HG03565 (cell line): ENCODE measurements around the gene BAIAP2L2.
"Not testable (repeated sequence)": the region's sequence is repeated elsewhere in the genome, so short reads cannot be mapped to it uniquely, and the experiment has no call there.

Experiments used
- ATAC-seq: cut with Tn5 transposase; IDR thresholded peaks from one replicate; pipeline ENCODE4 v1.9.1; 2021; ENCODE audit warnings: mild to moderate bottlenecking, moderate library complexity; ENCODE audit not compliant: unreplicated experiment

Gene BAIAP2L2, protein sequence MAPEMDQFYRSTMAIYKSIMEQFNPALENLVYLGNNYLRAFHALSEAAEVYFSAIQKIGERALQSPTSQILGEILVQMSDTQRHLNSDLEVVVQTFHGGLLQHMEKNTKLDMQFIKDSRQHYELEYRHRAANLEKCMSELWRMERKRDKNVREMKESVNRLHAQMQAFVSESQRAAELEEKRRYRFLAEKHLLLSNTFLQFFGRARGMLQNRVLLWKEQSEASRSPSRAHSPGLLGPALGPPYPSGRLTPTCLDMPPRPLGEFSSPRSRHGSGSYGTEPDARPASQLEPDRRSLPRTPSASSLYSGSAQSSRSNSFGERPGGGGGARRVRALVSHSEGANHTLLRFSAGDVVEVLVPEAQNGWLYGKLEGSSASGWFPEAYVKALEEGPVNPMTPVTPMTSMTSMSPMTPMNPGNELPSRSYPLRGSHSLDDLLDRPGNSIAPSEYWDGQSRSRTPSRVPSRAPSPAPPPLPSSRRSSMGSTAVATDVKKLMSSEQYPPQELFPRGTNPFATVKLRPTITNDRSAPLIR

DNA sequence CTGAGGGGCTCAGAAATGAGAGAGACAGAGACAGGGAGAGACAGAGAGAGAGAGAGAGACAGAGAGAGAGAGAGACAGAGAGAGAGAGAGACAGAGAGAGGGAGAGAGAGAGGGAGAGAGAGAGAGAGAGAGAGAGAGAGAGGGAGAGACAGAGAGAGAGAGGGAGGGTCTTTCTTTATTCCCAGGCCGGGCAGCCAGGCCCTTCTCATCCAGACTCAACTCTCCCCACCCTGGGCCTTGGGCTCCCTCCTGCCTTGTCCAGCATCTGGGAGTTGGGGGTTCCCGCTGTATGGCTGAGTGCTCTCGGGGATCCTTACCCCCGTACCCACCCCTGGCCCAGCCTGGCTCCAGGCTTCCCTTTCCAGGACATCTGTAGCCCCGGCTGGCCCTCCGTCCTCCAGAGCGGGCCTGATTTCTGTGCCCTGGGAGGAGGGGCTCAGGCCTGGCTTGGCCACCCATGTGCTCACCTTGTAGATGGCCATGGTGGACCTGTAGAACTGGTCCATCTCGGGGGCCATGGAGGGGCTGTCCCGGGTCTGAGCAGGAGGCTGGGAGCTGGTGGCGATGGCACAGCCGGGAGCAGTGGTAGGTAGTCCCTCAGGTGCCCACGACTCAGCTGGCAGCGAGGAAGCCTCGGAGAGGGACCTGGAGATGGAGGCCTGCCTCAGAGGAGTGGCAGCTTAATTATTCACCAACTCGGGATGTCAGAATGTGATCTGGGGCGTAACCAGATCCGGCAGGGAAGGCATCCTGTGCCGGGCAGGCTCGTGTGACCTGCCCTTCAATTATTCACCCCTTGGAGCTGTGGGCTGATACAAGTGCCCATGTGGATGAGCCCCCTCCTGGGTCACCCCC, at the start of gene BAIAP2L2:
TSS of gene BAIAP2L2 (minus strand) at position 677 of the 855 bp plus-strand sequence. CDS start at position 518, 159 bp downstream.
- ATAC-seq, result no peak

DNA sequence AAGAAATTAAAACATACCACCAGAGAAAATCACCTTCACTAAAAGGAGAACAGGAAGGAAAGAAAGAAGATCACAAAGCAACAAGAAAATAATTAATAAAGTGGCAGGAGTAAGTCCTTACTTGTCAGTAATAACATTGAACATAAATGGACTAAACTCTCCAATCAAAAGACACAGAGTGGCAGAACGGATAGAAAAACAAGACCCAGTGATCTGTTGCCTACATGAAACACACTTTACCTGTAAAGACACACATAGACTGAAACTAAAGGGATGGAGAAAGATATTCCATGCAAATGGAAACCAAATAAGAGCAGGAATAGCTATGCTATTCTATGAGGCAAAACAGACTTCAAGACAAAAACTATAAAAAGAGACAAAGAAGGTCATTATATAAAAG, 45.2 kb upstream of the BAIAP2L2 start:
- ATAC-seq, result no peak

DNA sequence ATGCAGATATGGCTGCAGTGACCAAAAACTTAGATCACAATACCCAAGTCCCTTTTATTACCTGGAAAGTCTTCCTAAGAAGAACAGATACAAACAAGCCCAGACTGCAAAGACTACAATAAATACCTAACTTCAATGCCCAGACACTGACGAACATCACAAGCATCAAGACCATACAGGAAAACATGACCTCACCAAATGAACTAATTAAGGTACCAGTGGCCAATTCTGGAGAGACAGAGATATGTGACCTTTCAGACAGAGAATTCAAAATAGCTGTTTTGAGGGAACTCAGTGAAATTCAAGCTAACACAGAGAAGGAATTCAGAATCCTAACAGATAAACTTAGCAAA, 44.1 kb upstream of the BAIAP2L2 start:
- not testable (repeated sequence) for ATAC-seq

DNA sequence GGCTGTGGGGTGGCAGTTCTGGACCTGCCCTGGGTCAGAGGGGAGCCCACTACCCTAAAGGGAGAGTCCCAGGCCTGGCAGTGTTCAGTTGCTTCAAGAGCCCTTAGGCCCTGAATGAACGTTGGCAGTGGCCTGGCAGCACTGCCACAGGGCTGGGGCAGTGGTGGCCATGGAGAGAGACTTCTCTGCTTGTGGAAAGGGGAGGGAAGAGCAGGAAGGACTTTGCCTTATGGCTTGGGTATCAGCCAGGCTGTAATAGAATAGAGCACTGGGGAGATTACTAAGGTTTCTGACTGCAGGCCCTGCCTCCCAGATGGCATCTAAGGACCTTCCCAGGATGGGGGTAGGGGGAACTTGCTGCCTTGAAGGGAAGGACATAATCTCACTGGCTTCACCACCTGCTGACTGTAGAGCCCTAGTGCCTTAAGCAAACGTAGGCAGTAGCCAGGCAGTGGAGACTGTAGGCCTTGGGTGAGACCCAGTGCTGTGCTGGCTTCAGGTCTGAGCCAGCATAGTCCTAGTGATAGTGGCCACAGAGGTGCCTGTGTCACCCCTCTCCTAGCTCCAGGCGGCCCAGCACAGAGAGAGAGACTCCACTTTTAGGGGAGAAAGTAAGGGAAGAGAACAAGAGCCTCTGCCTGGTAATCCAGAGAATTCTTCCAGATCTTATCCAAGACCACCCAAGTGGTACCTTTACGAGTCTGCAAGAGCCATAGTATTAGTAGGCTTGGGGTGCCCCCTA, 43.5 kb upstream of the BAIAP2L2 start:
- ATAC-seq, result no peak

DNA sequence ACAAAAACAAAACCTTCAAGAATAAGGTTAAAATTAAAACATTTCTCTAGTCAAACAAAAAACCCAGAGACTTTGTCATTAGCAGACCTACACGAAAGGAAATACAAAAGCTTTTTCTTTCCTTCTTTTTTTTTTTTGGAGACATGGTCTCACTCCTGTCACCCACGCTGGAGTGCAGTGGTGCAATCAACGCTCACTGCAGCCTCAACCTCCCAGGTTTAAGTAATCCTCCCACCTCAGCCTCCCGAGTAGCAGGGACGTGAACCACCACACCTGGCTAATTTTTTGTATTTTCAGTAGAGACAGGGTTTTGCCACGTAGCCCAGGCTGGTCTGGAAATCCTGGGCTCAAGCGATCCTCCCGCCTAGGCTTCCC, 40.6 kb upstream of the BAIAP2L2 start:
- no peak for ATAC-seq

DNA sequence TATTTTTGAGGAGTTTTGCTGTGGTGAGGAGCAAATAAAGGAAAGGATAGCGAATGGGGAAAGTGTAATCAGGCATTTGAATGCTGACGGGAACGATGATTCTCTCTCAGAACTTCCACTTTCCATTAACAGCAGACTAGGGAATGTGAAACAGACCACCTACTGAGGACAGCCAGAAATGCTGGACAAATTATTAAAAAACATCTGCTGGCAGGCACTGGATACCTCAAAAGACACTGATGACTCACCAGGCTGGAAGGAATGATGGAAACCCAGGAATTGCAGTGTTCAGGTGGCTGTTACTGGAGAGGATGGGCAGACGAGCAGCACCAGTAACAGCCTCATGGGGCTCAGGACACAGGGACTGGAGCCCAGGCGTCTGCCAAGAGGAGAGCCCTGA, 37.8 kb upstream of the BAIAP2L2 start:
- ATAC-seq, result no peak

DNA sequence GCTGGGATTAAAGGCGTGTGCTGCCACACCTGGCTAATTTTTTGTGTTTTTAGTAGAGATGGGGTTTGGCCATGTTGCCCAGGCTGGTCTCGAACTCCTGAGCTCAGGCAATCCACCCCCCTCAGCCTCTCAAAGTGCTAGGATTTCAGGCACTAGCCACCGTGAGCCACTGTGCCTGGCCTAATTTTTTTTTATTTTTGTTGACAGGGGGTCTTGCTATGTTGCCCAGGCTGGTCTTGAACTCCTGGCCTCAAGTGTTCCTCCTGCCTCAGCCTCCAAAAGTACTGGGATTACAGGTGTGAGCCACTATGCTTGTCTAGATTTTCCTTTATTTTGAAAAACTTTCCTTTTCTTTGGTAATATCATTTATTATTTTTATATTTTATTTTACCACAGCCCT, 35.7 kb upstream of the BAIAP2L2 start:
- not testable (repeated sequence) for ATAC-seq

DNA sequence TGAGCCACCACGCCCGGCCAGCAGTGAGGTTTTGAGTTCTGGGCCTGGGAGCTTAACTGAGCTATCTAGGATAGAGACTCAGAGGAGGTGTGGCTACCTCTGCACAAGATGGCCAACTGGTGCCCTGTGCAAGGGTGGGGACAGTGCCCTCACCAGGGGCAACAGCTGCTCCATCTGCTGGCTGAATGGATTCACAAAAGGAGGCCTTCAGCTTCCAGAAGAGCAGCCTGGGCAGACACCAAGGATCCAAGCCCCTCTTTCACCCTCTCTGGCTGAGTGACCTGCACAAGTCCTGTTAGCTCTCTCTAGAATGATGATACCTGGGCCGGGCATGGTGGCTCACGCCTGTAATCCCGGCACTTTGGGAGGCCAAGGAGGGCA, 33.5 kb upstream of the BAIAP2L2 start:
- no peak for ATAC-seq

DNA sequence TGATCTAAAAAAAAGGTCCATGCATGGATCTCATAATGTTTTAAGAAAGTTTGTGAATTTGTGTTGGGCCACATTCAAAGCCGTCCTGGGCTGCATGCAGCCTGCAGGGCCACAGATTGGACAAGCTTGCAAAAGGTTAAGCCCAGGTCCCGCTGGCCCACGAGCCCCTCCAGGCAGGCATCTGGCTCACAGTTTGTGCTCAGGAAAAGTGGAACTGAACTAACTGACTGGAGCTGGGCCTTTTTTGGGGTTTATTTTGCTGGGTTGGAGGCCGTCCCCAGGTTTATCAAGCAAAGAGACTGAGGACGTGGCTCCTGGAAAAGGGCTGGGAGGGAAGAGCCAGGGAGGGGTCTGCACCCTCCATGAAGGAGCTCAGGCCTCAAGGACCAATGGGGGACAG, 32.1 kb upstream of the BAIAP2L2 start:
- ATAC-seq, result no peak

DNA sequence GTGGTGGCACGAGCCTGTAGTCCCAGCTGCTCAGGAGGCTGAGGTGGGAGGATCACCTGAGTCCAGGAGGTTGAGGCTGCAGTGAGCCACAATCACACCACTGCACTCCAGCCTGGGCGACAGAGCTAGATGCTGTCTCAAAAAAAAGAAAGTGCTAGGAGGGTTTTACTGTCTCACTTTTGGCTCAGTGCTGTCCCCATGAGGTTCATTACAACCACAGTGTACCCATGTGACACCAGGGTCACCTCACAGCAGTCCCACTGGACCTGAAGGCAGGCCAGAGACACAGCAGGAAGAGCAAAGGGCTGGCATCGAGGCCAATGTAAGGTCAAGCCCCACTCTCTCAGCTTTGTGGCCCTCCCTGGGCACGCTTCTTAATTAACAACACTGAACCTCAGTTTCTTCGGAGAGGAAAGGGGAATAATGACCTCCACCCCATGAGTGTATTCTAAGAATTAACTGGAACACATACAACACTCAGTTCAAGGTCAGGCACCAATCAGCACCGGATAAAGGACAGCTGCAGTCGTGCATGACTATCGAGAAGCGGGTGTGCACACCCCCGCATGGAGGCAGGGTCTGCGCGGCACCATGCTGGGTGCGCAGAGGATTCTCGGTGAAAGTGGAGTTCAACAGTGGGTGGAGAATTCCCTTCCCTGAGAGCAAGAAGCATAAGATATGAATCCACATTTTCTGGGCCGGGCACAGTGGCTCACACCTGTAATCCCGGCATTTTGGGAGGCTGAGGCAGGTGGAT, 30.9 kb upstream of the BAIAP2L2 start:
- no peak for ATAC-seq

DNA sequence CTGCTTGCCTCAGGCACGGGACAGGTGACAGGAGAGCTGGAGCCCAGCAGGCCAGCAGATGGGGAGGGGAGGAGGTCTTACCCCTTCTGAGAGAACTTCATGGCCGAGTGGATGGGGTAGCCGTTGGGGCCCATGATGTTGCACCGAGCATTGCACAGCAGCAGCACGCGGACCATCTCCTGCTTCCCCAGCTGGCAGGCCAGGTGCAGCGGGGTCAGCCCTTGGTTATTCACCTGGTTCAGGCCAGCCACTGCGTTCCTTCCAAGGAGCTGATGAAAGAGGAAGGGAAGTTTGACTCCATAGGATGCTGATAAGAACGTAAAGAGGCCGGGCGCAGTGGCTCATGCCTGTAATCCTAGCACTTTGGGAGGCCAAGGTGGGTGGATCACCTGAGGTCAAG, 29.4 kb upstream of the BAIAP2L2 start:
- no peak for ATAC-seq

DNA sequence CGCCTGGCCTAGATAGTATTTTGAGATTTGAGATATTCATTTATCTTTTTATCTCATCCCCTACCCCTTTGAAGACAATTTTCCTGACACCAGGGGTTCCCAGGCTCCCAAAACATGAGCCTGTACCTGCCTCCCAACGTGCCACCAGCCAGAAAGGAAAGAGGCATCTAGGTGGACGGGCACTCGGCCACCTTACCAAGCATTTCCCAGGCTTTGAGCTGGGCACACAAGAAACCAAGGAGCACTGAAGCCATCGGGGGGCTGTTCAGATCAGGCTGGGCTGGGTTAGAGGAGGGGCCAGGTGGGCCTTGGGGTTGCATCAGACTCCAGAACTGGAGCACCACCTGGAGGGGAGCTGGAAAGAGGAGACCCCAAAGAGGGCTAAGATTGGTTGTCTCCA, 28.5 kb upstream of the BAIAP2L2 start:
- no peak for ATAC-seq

DNA sequence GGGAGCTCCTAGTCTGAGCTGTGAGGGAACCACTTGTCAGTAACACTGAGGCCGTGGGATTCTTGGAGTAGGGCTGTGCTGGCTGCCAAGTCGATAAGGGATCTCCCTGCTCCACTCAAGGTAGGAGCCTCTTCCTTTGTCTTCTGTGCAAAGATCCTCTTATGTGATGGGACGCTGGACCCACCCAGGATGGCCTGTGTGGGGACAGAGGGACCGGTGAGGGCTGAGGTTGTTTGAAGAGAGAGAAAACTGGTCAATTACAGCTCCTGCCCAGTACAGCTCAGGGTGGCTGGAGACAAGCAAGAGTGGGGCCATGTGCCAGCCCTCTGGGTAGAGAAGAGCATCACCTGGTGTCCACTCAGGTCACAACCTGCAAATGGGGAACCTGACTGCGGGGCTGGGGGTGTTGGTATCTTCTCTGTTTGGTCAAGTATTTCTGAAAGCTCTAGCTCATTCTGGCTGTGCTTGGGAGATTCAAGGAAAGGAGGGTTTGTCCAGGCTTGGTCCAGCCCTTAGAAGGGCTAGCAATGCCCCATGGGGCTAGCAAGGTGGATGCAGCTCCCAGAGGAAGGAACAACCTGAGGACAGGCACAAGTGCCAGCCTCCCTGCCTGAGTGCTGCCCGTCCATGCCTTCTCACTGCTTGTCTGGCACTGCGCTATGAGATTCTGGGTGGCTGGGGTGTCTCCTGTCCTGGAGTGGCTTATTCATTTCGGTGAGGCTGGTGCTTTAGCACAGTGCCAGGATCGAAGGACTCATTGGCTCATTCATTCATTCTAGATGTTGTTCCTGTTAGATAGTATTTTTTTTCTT, 27.6 kb upstream of the BAIAP2L2 start:
- no peak for ATAC-seq

DNA sequence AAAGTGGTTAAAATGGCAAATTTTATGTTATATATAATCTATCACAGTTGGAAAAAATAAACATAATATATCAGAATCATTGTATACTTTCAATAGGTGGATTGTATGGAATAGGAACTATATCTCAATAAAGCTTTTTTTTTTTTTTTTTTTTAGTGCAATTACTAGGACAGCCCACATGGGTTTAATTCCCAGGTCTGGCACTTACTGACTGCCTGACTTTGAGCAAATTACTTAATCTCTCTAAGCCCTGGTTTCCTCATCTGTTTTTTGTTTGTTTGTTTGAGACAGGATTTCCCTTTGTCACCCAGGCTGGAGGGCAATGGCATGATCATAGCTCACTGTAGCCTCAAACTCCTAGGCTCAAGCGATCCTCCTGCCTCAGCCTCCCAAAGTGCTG, 26.1 kb upstream of the BAIAP2L2 start:
- no peak for ATAC-seq

DNA sequence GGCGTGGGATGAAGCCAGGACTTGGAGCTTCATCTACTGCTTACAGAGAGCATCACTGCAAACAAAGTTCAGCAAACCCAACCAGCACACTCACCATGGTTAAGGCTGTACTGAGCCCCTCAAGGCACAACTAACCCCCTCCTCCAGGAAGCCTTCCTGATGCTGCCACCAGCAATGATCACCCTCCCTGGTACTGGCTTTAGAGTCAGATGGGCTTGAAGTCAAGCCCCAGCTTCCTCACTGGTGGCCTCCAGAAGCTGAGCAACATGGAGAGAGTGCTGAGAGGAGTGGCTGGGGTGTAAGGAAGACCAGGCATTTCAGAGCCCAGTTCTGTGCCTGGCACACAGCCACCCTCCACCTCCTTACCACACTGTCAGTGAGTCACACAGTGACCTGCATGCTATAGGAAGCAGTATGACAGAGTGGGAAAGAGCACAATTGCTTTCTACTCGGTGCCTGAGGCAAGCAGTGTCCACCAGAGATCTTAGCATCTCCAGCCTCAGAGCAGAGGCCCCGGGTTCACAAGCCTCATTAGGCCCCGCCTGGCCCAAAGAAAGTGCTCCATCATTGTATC, 24.7 kb upstream of the BAIAP2L2 start:
- no peak for ATAC-seq

DNA sequence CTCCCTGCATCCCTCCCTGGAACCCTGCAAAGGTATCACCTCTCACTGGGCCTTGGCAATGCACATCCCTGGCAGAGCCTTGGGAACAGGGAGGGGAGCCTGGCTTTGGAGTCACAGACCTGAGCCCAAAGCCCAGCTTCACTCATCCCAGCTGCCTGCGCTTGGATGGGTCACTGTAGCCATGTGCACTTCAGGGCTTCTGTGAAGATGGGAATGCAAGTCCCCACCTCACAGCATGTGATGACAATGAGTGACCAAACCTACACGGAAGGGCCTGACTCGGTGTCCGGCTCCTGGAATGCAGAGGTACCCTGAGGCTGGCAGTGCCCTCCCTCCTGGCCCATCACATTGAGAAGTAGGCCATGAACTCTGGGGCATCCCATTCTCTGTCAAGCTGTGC, 22.8 kb upstream of the BAIAP2L2 start:
- no peak for ATAC-seq

DNA sequence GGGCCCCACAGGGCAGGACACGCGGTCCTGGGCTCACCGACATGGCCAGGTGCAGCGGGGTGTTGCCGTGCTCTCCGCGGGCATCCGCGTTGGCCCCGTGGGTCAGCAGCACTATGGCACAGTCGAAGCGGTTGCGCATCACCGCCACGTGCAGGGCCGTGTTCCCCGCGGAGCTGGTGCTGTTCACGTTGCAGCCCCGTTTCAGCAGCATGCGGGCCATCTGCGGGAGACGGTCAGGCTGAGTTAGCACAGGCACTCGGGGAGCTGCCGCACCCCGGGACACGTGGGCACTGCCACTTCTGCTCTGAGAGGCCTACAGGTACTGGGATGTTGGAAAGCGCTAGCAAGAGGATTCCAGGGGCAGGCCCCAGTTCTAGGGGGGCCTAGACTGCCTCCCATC, 22.3 kb upstream of the BAIAP2L2 start:
- ATAC-seq, result no peak

DNA sequence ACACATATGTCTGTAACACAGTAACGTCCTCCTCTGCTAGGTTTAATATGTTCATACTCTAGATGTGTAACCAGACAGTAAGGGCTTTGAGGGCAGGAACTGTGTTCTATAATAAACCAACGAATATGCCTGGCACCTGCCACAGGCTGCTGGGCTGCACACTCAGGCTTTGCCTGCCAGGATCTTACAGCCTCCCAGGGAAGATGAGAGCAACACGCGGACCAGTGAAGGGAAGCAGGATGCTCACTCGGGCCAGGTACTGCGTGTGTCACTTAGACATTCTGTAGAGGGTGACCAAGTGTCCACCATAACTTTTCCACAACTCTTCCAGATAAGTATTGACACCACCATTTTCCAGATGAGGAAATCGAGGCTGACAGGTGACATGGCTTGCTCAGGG, 21.7 kb upstream of the BAIAP2L2 start:
- ATAC-seq, result no peak

DNA sequence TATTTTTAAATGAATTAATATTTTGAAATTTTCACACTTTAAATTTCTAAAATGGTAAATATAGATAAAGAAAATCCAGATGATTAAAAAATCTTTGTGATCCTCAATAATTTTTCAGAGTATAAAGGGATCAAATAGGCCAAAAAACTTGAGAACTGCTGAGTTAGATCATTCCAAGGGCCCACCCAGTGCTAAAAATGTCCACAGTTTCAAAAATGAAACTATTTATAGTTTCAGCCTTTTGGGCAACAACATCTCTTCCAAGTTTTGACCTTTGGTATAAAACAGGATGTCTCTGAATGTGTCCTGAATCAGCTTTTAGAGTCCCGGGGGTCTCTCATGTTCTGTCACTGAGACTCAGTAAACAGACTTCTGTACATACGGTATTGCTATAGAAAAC, 20.9 kb upstream of the BAIAP2L2 start:
- no peak for ATAC-seq
